Spleen (tissue), 7 donors: ENCODE results near the gene RYR1.

Experiments
- POLR2A ChIP-seq, 3 donors: fragments of 450-650 bp; IDR thresholded peaks; one replicate each; pipeline ENCODE4 v1.5.1; 2017; ENCODE audit warnings: antibody characterized with exemption in 3 of 3, mild to moderate bottlenecking in 1 of 3
- POLR2AphosphoS5 ChIP-seq, 3 donors: sonication (generic); formaldehyde crosslinking; IDR thresholded peaks; one replicate each; pipeline ENCODE4 v1.5.1; 2017; ENCODE audit warnings: antibody characterized with exemption in 3 of 3
- TF ChIP-seq, protein P1 (sequence below), 11 experiments: fragments of 200-600 bp in 7 of 11; fragments of 450-650 bp in 4 of 11; sonication (generic) in 4 of 11; IDR thresholded peaks in 8 of 11; conservative IDR thresholded peaks in 3 of 11; 1 replicate in 7 of 11; 2 replicates in 4 of 11; pipeline versions ENCODE4 v1.4.0 to v1.8.0; 2016 to 2021; ENCODE audit warnings: antibody characterized with exemption in 11 of 11, inconsistent platforms in 4 of 11, mild to moderate bottlenecking in 1 of 11
- donor health status: DM: no; HTN: no; CAD: no; lungs with moderate emphysema.
- donor health status: DM: no; HTN: no; CAD: no.
- donor health status: DM: no; HTN: no; CAD: no.

DNA sequence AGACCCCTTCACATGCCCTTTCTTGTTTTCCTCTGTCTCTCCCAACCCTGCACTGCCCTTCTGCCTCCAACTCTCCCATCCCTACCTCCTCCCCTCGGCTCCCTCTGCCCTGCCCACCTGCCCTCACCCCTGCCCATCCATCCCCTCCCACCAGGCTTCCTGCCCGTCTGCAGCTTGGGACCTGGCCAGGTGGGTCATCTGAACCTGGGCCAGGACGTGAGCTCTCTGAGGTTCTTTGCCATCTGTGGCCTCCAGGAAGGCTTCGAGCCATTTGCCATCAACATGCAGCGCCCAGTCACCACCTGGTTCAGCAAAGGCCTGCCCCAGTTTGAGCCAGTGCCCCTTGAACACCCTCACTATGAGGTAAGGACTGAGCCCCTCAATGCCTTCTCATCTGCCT, 35.7 kb downstream of the RYR1 start:
- TF ChIP-seq, protein P1, sequence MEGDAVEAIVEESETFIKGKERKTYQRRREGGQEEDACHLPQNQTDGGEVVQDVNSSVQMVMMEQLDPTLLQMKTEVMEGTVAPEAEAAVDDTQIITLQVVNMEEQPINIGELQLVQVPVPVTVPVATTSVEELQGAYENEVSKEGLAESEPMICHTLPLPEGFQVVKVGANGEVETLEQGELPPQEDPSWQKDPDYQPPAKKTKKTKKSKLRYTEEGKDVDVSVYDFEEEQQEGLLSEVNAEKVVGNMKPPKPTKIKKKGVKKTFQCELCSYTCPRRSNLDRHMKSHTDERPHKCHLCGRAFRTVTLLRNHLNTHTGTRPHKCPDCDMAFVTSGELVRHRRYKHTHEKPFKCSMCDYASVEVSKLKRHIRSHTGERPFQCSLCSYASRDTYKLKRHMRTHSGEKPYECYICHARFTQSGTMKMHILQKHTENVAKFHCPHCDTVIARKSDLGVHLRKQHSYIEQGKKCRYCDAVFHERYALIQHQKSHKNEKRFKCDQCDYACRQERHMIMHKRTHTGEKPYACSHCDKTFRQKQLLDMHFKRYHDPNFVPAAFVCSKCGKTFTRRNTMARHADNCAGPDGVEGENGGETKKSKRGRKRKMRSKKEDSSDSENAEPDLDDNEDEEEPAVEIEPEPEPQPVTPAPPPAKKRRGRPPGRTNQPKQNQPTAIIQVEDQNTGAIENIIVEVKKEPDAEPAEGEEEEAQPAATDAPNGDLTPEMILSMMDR (IDR thresholded peaks at IDR 0.05 in 8 of 11, conservative IDR thresholded peaks at IDR 0.05 in 3 of 11): no peak
- TF ChIP-seq POLR2A (IDR thresholded peaks at IDR 0.05) (no peak), POLR2AphosphoS5 (IDR thresholded peaks at IDR 0.05) (no peak)
